WTC11 (cell line): ENCODE results near the gene TTC21A. TPM values are rescaled to one million over a fixed set of nuclear protein-coding genes. Genes with fewer than 3 reads are reported as not detected.

ENCODE experiments used
- ATAC-seq: fragments of 200-7000 bp; cut with Tn5 transposase; 2 replicates; pipeline ENCODE4 v1.10.0; 2021; ENCODE audit warnings: mild to moderate bottlenecking, moderate library complexity
- CTCF ChIA-PET: fragments of 300-600 bp; sonication (Branson Sonifier 250); formaldehyde crosslinking; loops from one replicate; lab custom pipeline; 2021; ENCODE audit warnings: antibody characterized with exemption; lab: Charles Lee
- POLR2A ChIA-PET: fragments of 350-600 bp; sonication (Branson Sonifier 250); formaldehyde crosslinking; loops from one replicate; lab custom pipeline; 2021; ENCODE audit warnings: antibody characterized with exemption; lab: Charles Lee
- DNase-seq: peaks from one replicate; pipeline ENCODE4 v3.0.0; 2021; ENCODE audit warnings: low spot score
- H3K27ac Mint-ChIP-seq: 2 replicates; pipeline ENCODE4 v1.8.0; 2021; ENCODE audit warnings: mixed read lengths
- H3K27me3 Mint-ChIP-seq: 2 replicates; pipeline ENCODE4 v1.8.0; 2021; ENCODE audit warnings: low read depth, mild to moderate bottlenecking, moderate library complexity, mixed read lengths
- H3K36me3 Mint-ChIP-seq: 2 replicates; pipeline ENCODE4 v1.8.0; 2021; ENCODE audit warnings: mixed read lengths
- H3K4me1 Mint-ChIP-seq: 2 replicates; pipeline ENCODE4 v1.8.0; 2022; ENCODE audit warnings: mixed read lengths
- H3K4me3 Mint-ChIP-seq: 2 replicates; pipeline ENCODE4 v1.8.0; 2021; ENCODE audit warnings: mild to moderate bottlenecking, moderate library complexity, mixed read lengths
- H3K9me3 Mint-ChIP-seq: 2 replicates; pipeline ENCODE4 v1.8.0; 2021; ENCODE audit warnings: mixed read lengths
- AR ChIP-seq: fragments of 250-450 bp; sonication (Bioruptor Pico); IDR thresholded peaks from 2 replicates; pipeline ENCODE4 v1.9.0; 2021; ENCODE audit warnings: mild to moderate bottlenecking
- CTCF ChIP-seq: fragments of 200-600 bp; IDR thresholded peaks from 2 replicates; pipeline ENCODE4 v1.8.0; 2022; ENCODE audit warnings: antibody characterized with exemption
- ETV6 ChIP-seq: sonication (generic); formaldehyde crosslinking; IDR thresholded peaks from 2 replicates; pipeline ENCODE4 v1.8.1; 2022; ENCODE audit warnings: mild to moderate bottlenecking, missing genetic modification reagents
- JUN ChIP-seq: sonication (generic); formaldehyde crosslinking; IDR thresholded peaks from 2 replicates; pipeline ENCODE4 v1.8.0; 2023; ENCODE audit warnings: mild to moderate bottlenecking, missing genetic modification reagents
- KAT7 ChIP-seq: sonication (generic); formaldehyde crosslinking; IDR thresholded peaks from 2 replicates; pipeline ENCODE4 v1.8.1; 2023; ENCODE audit warnings: missing genetic modification reagents, mild to moderate bottlenecking, borderline replicate concordance
- MXD4 ChIP-seq: fragments of 250-450 bp; sonication (Bioruptor Pico); IDR thresholded peaks from 2 replicates; pipeline ENCODE4 v1.8.0; 2021; ENCODE audit warnings: mild to moderate bottlenecking, moderate library complexity, borderline replicate concordance
- NFATC4 ChIP-seq: fragments of 250-450 bp; sonication (Bioruptor Pico); IDR thresholded peaks from 2 replicates; pipeline ENCODE4 v1.9.0; 2021; ENCODE audit warnings: mild to moderate bottlenecking
- NR1H2 ChIP-seq: sonication (generic); formaldehyde crosslinking; IDR thresholded peaks from 2 replicates; pipeline ENCODE4 v1.9.0; 2021; ENCODE audit warnings: mild to moderate bottlenecking, moderate library complexity, missing genetic modification reagents
- PREB ChIP-seq: sonication (generic); formaldehyde crosslinking; IDR thresholded peaks from 2 replicates; pipeline ENCODE4 v1.8.1; 2022; ENCODE audit warnings: mild to moderate bottlenecking, missing genetic modification reagents, moderate library complexity, borderline replicate concordance
- PRRX2 ChIP-seq: fragments of 250-450 bp; sonication (Bioruptor Pico); IDR thresholded peaks from 2 replicates; pipeline ENCODE4 v1.8.0; 2021; ENCODE audit warnings: mild to moderate bottlenecking
- RORB ChIP-seq: fragments of 250-450 bp; sonication (Bioruptor Pico); IDR thresholded peaks from 2 replicates; pipeline ENCODE4 v1.9.0; 2021; ENCODE audit warnings: mild to moderate bottlenecking
- SOX15 ChIP-seq: fragments of 250-450 bp; sonication (Bioruptor Pico); IDR thresholded peaks from 2 replicates; pipeline ENCODE4 v1.9.0; 2021; ENCODE audit warnings: mild to moderate bottlenecking
- TP53 ChIP-seq: sonication (generic); formaldehyde crosslinking; IDR thresholded peaks from 2 replicates; pipeline ENCODE4 v1.8.1; 2023; ENCODE audit warnings: mild to moderate bottlenecking, missing genetic modification reagents
- ZNF263 ChIP-seq: sonication (generic); formaldehyde crosslinking; IDR thresholded peaks from 2 replicates; pipeline ENCODE4 v1.8.1; 2022; ENCODE audit warnings: low read depth, mild to moderate bottlenecking, moderate library complexity, missing genetic modification reagents
- ZNF396 ChIP-seq: fragments of 250-450 bp; sonication (Bioruptor Pico); IDR thresholded peaks from 2 replicates; pipeline ENCODE4 v1.8.0; 2021; ENCODE audit warnings: mild to moderate bottlenecking, moderate library complexity, borderline replicate concordance
- total RNA-seq: library from RNA; stranded (reverse); gene quantifications from 3 replicates; pipeline ENCODE4 v1.2.3, GENCODE V29; 2021
- TF ChIP-seq, protein P1 (sequence below): sonication (generic); formaldehyde crosslinking; IDR thresholded peaks from 2 replicates; pipeline ENCODE4 v1.8.1; 2022; ENCODE audit warnings: low read depth, missing genetic modification reagents, borderline replicate concordance
- TF ChIP-seq, protein P2 (sequence below): sonication (generic); formaldehyde crosslinking; IDR thresholded peaks from 2 replicates; pipeline ENCODE4 v1.8.0; 2022; ENCODE audit warnings: mild to moderate bottlenecking, missing genetic modification reagents
- TF ChIP-seq, protein P3 (sequence below): fragments of 250-450 bp; sonication (Bioruptor Pico); conservative IDR thresholded peaks from 2 replicates; pipeline ENCODE4 v1.9.0; 2021; ENCODE audit warnings: mild to moderate bottlenecking
- TF ChIP-seq, protein P4 (sequence below): sonication (generic); formaldehyde crosslinking; IDR thresholded peaks from 2 replicates; pipeline ENCODE4 v1.8.1; 2023; ENCODE audit warnings: mild to moderate bottlenecking, missing genetic modification reagents, moderate library complexity

Gene TTC21A
- total RNA-seq, 1 experiment from 2014 or later, result 3.8 TPM

GRCh38 chr3:39144095-39144747, 36.7 kb downstream of the TTC21A start:
- no peak for DNase-seq
- H3K27ac Mint-ChIP-seq, result no peak overlapping the region
- H3K27me3 Mint-ChIP-seq, result no peaks in the 10 kb centered on the region
- ChIA-PET CTCF (interaction anchor here (1.0 kb wide), 1 partner anchor 144 kb away, joined by 3 read pairs; no protein-coding TSS in a partner anchor), POLR2A (no interaction called here)
- TF ChIP-seq CTCF, result no peak
- no peak for TF ChIP-seq JUN (CRISPR knock-in tag)
- TF ChIP-seq ETV6 (CRISPR knock-in tag), result no peak
- no peak for TF ChIP-seq NR1H2
- TF ChIP-seq, protein P1, sequence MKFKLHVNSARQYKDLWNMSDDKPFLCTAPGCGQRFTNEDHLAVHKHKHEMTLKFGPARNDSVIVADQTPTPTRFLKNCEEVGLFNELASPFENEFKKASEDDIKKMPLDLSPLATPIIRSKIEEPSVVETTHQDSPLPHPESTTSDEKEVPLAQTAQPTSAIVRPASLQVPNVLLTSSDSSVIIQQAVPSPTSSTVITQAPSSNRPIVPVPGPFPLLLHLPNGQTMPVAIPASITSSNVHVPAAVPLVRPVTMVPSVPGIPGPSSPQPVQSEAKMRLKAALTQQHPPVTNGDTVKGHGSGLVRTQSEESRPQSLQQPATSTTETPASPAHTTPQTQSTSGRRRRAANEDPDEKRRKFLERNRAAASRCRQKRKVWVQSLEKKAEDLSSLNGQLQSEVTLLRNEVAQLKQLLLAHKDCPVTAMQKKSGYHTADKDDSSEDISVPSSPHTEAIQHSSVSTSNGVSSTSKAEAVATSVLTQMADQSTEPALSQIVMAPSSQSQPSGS (CRISPR knock-in tag), result no peak
- TF ChIP-seq, protein P2, sequence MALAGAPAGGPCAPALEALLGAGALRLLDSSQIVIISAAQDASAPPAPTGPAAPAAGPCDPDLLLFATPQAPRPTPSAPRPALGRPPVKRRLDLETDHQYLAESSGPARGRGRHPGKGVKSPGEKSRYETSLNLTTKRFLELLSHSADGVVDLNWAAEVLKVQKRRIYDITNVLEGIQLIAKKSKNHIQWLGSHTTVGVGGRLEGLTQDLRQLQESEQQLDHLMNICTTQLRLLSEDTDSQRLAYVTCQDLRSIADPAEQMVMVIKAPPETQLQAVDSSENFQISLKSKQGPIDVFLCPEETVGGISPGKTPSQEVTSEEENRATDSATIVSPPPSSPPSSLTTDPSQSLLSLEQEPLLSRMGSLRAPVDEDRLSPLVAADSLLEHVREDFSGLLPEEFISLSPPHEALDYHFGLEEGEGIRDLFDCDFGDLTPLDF, result no peak
- TF ChIP-seq AR (CRISPR knock-in tag), result no peak
- no peak for TF ChIP-seq KAT7
- TF ChIP-seq PRRX2 (CRISPR knock-in tag), result no peak
- TF ChIP-seq PREB, result no peak
- TF ChIP-seq NFATC4 (CRISPR knock-in tag), result no peak
- no peak for TF ChIP-seq TP53
- TF ChIP-seq MXD4, result no peak
- TF ChIP-seq, protein P3, sequence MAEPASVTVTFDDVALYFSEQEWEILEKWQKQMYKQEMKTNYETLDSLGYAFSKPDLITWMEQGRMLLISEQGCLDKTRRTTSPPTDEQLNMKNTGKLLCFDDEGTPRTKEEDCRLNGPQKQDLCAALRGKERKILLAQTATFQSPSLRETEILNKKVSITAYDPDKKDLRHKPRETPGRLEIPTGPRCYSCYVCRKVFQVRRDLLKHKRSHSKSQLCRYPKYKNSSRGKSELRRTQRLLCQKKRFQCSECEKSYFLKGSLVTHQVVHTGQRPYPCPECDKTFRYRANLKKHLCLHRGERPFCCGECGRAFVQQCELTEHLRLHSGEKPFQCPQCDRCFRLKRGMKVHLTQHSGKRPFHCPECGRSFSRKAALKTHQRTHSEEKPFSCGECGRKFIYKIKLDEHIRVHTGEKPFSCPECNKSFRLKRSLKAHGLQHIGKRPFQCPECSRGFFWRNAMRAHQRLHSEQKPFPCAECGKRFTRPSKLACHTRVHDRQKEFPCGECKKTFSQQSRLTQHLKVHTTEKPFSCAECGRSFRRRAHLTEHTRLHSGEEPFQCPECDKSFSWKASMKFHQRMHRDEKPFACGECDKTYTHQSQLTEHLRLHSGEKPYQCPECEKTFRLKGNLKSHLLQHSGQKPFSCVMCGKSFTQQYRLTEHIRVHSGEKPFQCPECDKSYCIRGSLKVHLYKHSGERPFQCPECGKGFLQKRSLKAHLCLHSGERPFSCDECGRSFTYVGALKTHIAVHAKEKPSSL (CRISPR knock-in tag), result no peak
- no peak for TF ChIP-seq ZNF263 (CRISPR knock-in tag)
- no peak for TF ChIP-seq SOX15 (CRISPR knock-in tag)
- no peak for TF ChIP-seq ZNF396 (CRISPR knock-in tag)
- TF ChIP-seq, protein P4, sequence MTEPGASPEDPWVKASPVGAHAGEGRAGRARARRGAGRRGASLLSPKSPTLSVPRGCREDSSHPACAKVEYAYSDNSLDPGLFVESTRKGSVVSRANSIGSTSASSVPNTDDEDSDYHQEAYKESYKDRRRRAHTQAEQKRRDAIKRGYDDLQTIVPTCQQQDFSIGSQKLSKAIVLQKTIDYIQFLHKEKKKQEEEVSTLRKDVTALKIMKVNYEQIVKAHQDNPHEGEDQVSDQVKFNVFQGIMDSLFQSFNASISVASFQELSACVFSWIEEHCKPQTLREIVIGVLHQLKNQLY (CRISPR knock-in tag), result no peak
- no peak for TF ChIP-seq RORB
- no peak for ATAC-seq
- peaks cover 36% of the 10 kb centered on the region for H3K4me1 Mint-ChIP-seq
- H3K36me3 Mint-ChIP-seq, result peaks cover 34% of the 10 kb centered on the region
- H3K9me3 Mint-ChIP-seq, result no peaks in the 10 kb centered on the region
- H3K4me3 Mint-ChIP-seq, result no peak overlapping the region
